ENCODE results near the gene FGF2. TPM values are rescaled to one million over a fixed set of nuclear protein-coding genes. Genes with fewer than 3 reads are reported as not detected.

FGF2 gene
- total RNA-seq, 2 donors from 2014 or later = 1.3 to 4.1 TPM

Other genes starting within 250 kb of the FGF2 start
- gene IL21, start 205.8 kb upstream of the FGF2 start, total RNA-seq = not detected
- gene BBS12, start 94.1 kb upstream of the FGF2 start, total RNA-seq = 1 to 10 TPM; 3.7 to 5.2 TPM
- 1 to 10 TPM; 7.7 to 8.6 TPM for gene NUDT6, start 95.8 kb downstream of the FGF2 start, total RNA-seq

Measured in left colon (tissue), 2 donors.